GM12891 (cell line): ENCODE data around the gene CTCF.

Experiments used
- PAX5 ChIP-seq: IDR thresholded peaks from 2 replicates; pipeline ENCODE4 v1.6.1; 2011; ENCODE audit warnings: low read length, moderate library complexity, mild to moderate bottlenecking; ENCODE audit not compliant: insufficient read depth, severe bottlenecking
- POLR2A ChIP-seq: IDR thresholded peaks from 2 replicates; pipeline ENCODE4 v1.6.1; 2011; ENCODE audit warnings: low read depth, low read length, control low read depth
- POLR2AphosphoS5 ChIP-seq: IDR thresholded peaks from 2 replicates; pipeline ENCODE4 v1.6.1; 2011; ENCODE audit warnings: low read depth, low read length, control low read depth
- POU2F2 ChIP-seq: IDR thresholded peaks from 2 replicates; pipeline ENCODE4 v1.6.1; 2011; ENCODE audit warnings: low read depth, mild to moderate bottlenecking, control low read depth, low read length, moderate library complexity
- TAF1 ChIP-seq: IDR thresholded peaks from 2 replicates; pipeline ENCODE4 v1.6.1; 2011; ENCODE audit warnings: low read depth, low read length, control low read depth

DNA sequence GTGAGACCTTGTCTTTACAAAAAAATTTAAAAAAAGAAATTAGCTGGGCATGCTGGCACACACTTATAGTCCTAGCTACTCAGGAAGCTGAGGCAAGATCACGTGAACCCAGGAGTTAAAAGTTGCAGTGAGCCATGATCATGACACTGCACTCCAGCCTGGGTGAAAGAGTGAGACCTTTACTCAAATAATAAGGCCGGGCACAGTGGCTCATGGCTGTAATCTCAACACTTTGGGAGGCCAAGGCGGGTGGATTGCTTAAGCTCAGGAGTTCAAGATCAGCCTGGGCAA is 45.2 kb upstream of the CTCF start:
- TF ChIP-seq POLR2A: no peak
- TF ChIP-seq POLR2AphosphoS5: no peak
- no peak for TF ChIP-seq POU2F2
- TF ChIP-seq PAX5: no peak
- TF ChIP-seq TAF1: no peak
